SKM-1 (cell line): ENCODE measurements around the gene DUSP15.
A peak's percentile ranks its signal among the peaks of the same experiment; 100 is the strongest.
"Not testable (repeated sequence)": the region's sequence is repeated elsewhere in the genome, so short reads cannot be mapped to it uniquely, and the experiment has no call there.

ENCODE experiments used
- DNase-seq: peaks from one replicate; lab custom pipeline; 2025; ENCODE audit not compliant: unreplicated experiment; lab: John Stamatoyannopoulos, UW

The DUSP15 gene

DNA sequence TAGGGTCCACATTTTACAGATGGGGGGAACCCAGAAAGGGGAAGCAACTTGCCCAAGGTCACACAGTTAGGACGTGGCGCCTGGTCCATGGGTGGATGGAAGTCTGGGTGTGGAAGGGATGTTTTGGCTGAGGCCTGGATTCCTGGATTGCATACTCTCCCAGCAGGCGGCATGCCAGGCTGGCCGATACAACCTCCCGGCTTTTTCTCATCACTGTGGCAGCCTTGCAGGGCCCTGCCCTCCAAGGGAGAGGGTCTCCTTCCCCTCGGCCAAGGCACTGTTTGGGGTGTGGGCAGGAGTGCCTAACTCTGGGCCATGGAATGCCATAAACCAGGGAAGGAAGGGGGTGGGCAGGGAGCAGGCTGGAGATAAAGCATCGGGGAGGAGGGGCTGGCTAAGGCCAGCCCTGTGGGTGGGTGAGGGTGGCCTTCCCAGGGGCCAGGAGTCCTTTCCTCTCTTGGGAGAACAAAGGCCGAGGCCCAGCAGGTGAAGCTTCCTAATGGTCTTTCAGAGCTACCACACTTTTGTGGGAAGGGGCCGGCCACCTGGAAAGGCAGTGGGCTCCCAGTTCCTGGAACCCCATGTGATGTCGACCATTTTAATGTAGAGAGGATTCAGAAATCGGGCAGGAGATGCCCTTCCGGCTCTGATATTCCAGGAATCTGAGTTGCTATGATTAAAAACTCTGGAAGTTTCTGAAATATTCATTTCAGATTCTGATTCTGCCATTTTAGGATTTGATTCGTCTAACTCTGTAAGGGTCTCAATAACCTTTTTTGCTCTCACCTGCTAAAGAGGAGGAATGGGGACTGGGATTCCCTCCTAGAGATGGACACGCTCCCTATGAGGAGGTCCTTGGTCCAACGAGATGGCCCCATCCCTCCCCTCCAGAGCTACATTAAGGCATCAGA is 29.2 kb downstream of the DUSP15 start:
- no peak for DNase-seq

DNA sequence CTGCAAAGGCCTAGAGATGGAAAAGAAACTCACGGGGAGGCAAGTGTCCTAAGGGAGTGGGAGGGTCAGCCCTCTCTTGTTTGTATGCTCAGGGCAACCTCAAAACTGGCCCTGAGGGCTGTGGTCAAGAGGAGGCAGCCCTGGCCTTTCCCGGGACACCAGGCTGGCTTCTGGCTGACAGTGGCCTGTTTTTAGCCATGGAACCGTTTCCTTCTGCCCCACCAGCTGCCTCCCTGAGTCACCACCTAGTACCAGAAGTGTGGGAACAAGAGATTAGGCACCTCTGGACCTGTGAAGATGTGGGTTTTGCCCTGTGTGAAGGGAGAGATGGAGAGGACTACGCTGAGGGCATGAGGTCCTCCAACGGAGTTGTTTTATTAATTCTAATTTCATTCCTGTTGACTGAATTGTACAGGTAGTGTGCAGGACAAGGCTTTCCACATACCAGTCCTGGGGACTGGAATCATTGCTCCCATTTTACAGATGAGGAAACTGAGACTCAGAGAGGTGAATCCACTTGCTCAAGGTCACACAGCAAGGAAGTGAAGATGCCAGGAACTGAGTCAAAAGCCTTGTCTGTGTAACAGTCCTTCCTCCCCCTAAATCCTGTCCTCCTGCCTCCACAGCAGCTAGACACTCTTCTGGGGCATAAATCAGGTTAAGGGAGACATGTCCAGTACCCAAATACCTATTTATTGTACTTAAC is 30.4 kb downstream of the DUSP15 start:
- DNase-seq = no peak

GRCh38 chr20:31838646-31839292 is 31.6 kb downstream of the DUSP15 start:
- no peak for DNase-seq

GRCh38 chr20:31837896-31838397 is 32.4 kb downstream of the DUSP15 start:
- no peak for DNase-seq

- DNase-seq = no peak
Observed at GRCh38 chr20:31836853-31837608, 33.3 kb downstream of the DUSP15 start.

DNA sequence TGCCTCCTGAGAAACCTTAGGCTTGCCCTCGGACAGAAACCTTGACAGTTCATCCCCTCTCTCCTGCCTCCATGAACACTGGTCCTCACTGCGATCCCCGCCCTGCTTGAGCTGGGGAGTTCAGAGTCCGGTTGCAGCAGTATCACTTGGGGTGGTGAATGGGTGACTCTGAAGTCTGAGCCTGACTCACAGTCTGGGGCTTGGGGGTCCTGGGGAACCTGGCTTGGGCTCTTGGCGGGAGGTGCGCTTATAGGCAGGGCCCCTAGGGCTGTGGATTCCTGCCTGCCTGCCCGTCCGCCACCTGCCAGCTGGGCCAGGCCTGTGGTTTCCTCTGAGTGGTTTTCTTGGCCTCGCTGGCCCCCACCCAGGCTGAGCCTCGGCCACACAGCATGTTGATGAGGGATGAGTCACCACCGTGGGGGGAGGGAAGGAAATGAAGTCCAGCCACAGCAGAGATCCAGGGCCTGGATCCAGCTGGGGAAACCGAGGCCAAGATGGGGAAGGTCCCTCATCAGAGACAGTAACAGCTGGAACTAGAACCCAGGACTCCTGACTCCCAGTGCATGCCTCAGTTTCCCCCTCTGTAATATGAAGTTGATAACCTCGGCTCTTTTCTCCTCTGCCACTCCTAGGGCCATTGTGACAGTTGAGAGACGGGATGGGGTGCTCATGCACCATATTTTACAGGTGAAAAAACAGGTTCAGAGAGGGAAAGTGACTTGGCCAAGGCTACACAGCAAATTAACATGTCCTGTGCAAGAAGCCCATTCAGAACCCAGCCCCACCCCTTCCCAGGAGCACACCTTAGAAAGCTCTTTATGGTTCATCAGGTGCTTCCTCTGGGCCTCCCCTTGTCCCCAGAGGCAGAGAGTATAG is 34.1 kb downstream of the DUSP15 start:
- DNase-seq = peak; percentile 57

DNA sequence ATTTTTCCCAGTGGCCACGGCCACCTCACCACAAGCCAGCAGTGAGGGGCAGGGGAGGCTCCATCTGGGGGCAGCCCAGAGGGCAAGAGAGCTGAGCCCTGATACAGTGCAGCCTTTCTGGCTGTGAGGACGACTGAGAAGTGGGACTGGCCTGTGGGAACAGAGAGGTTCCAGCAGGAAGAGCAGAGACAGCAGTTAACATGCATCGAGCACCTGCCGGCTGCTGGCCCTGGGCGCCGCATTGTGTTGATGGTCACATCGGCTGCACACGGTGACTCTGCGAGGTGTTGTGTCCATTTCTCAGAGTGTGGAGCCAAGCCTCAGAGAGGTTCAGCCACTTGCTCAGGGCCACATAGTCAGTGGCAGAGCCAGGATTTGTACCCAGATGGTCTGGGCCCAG is 34.8 kb downstream of the DUSP15 start:
- DNase-seq = no peak

DNA sequence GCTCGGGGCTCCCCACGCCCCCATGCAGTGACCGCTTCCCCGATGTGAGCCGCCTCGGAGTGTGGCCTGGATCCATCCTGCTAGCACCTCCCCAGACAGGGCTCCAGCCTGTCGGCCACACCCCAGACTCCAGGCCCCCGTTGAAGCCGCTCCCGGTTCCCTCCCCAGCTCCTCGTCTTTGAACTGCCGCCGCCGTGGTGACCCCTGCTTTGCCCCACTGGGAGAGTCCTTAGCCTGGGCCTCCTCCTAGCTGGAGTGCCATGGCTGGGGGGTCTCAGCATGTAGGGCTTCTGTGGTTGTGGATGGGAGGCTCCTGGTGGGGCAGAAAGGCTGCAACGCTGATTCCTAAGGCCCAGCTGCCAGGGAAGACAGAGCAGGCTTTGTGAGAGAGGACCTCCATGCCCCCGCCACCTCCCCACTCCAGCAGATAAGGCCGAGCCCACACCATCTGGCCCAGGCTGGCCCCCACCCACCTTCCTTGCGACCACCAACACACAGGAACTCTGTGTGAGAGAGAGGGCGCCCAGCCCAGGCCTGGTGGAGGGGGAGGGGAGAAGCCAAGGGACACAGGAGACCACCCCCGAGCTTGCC is 36.3 kb downstream of the DUSP15 start:
- no peak for DNase-seq

GRCh38 chr20:31833130-31833930 is 37.0 kb downstream of the DUSP15 start:
- no peak for DNase-seq

DNA sequence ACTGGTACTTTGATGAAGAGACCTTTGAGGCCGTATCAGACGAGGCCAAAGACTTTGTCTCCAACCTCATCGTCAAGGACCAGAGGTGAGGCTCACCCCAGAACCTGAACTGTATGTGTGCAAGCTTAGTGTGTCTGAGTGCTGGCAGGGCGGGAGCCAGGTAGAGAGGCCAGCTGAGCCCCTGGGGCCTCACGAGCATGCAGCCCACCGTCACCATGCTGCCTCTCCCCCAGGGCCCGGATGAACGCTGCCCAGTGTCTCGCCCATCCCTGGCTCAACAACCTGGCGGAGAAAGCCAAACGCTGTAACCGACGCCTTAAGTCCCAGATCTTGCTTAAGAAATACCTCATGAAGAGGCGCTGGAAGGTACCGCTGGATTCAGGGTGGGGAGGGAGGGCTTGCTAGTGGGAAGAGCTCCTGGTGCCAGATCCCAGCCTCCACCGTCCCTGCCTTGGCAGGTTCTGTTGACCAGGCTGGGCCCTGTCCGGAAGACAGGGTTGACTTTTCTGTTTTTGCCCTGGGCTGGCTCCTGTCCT is 38.5 kb downstream of the DUSP15 start:
- DNase-seq = no peak

GRCh38 chr20:31831211-31831610 is 39.1 kb downstream of the DUSP15 start:
- DNase-seq = no peak

DNA sequence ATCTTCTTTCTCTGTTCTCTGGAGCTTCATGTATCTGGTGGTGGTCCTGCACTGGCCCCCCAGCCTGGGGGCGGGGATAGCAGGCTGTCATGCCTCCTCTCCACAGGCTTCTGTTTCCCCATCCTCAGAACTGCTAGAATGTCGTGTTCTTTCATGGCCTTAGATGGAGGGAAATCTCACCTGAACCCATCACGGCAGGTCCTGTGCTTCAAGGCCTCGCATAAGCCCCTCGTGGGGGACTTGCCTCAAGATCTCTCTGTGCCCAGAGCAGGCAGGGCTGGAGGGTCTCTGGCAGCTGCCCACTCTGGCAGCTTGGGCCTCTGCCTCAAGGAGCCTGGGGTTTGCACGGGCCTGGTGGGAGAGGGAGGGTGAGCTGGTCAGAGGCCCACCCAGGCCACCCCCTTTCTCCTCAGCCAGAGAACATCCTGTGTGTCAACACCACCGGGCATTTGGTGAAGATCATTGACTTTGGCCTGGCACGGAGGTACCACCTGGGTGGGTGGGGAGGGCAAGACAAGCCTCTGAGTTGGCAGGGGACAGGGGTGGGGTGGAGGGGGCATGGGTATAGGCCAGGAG is 39.8 kb downstream of the DUSP15 start:
- DNase-seq = no peak

DNA sequence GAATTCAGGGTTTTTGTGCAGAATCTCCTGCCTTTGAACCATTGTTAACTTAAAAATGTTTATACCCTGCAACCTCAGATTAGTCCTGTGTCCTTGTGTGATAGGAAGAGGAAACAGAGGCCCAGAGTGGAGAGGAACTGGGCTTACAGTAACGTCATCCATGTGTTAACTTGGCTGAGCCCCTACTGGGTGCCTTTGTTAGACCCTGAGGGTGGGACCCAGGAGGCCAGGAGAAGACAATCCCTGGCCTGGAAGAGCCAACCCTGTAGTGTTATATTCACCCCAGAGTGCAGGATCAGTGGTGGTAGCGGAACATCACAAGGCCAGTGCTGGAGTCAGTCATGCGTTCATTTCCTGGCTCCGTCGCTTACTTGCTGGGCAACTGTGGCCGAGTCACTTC is 40.6 kb downstream of the DUSP15 start:
- no peak for DNase-seq

DNA sequence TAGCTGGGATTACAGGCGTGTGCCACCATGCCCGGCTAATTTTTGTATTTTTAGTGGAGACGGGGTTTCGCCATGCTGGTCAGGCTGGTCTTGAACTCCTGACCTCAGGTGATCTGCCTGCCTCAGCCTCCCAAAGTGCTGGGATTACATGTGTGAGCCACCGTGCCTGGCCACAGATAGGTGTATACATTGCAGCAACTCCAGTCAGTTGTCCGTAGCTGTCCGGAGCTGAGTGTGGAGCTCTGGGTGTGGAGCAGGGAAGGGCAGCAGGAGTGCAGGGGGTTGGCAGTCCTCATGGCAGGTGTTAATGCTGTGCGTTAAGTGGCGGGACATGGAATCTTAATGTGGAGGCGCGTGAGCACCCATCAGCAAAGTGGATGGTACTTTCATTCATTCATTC is 42.3 kb downstream of the DUSP15 start:
- DNase-seq = not testable (repeated sequence)

- no peak for DNase-seq
Observed at GRCh38 chr20:31827059-31827458, 43.3 kb downstream of the DUSP15 start.

- DNase-seq = no peak
Observed at GRCh38 chr20:31826074-31826473, 44.3 kb downstream of the DUSP15 start.

DNA sequence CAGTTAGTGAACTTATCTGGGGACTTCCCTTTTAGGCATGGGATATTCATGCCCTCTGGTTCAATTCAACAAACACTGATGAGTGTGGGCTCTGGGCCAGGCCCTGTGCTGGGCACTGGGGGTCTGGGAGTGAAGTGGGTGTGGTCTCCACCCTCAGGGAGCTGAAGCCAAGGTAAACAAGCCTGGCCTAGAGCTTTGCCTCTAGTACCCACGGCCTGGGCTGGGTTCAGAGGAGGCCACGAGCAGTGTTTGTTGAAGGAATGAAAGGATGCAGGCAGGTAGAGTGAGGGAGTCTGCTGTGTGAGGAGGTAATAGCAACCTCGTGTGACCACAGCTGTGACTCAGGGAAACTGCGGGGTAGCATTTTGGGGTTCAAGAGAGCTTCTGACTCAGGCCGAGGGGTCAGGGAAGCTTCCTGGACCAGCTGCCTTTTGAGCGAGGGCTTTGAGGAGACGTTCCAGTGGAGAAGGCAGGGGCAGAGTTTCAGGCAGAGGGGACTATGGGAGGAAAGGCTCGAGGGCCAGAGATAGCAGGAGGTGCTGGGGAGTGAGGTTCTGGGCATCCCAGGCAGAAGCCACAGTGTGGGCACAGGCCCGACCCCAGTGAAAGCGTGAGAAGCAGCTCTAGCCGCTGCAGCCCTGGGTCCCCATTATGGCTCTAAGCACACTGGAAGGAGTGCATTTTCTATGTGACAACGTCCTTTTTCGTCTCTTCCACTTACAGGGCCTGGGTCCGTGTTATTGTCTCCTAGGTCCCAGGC is 45.6 kb downstream of the DUSP15 start:
- no peak for DNase-seq
